ENCODE measurements around the gene PRDM16. TPM values are rescaled to one million over a fixed set of nuclear protein-coding genes. Genes with fewer than 3 reads are reported as not detected.

PRDM16 gene
- total RNA-seq, 1 experiment from 2014 or later, result 6.1 TPM

GRCh38 chr1:3066826-3067225 is 2.2 kb upstream of the PRDM16 start:
- Histone ChIP-seq H2AFZ (ENCODE audit: low read depth, low read length, poor library complexity, severe bottlenecking) (no peak overlapping the region), H3K27me3 (ENCODE audit: insufficient read depth, low read length) (no peaks in the 10 kb centered on the region), H3K4me2 (ENCODE audit: low read length) (no peak overlapping the region), H3K79me2 (ENCODE audit: insufficient read depth, low read length) (no peaks in the 10 kb centered on the region), H3K9me3 (ENCODE audit: control insufficient read depth in 1 of 2, insufficient read depth in 1 of 2, low read depth in 1 of 2, low read length in 2 of 2) (no peaks in the 10 kb centered on the region), H4K20me1 (ENCODE audit: insufficient read depth) (no peaks in the 10 kb centered on the region), H3K4me1 (ENCODE audit: control insufficient read depth in 1 of 2, insufficient read depth in 2 of 2, low read length in 2 of 2) (no peaks in the 10 kb centered on the region; a peak in 1 of 4 replicates), H3K27ac (ENCODE audit: low read depth, low read length) (no peak overlapping the region), H3K4me3 (replicated peaks in 1 of 2; ENCODE audit: low read depth in 1 of 2, low read length in 2 of 2) (no peak overlapping the region), H3K36me3 (ENCODE audit: control insufficient read depth in 1 of 2, insufficient read depth in 2 of 2, low read length in 2 of 2) (no peaks in the 10 kb centered on the region), H3K9ac (ENCODE audit: low read length) (no peak overlapping the region), H3K9me2 (ENCODE audit: insufficient read depth) (no peaks in the 10 kb centered on the region)
- BruUV-seq (replicated peaks), result no TSS peak
- TF ChIP-seq POLR2AphosphoS5 (IDR thresholded peaks at IDR 0.05; ENCODE audit: low read depth, low read length) (no peak), ELF1 (IDR thresholded peaks at IDR 0.05; ENCODE audit: borderline replicate concordance, low read depth) (no peak), ZNF274 (IDR thresholded peaks at IDR 0.05; ENCODE audit: low read depth, low read length) (no peak), FOSL1 (IDR thresholded peaks at IDR 0.05; ENCODE audit: low read depth) (no peak), EZH2 (IDR thresholded peaks at IDR 0.05) (no peak), CEBPB (IDR thresholded peaks at IDR 0.05; ENCODE audit: low read depth) (no peak), CBX3 (IDR thresholded peaks at IDR 0.05; ENCODE audit: low read depth) (no peak), EGR1 (IDR thresholded peaks at IDR 0.05; ENCODE audit: low read depth) (no peak), TCF7L2 (IDR thresholded peaks at IDR 0.05; ENCODE audit: borderline replicate concordance, extremely low read depth, insufficient read depth, insufficient read length) (no peak), YY1 (IDR thresholded peaks at IDR 0.05; ENCODE audit: extremely low read depth, insufficient replicate concordance, low read depth, low read length) (no peak), SP1 (IDR thresholded peaks at IDR 0.05; ENCODE audit: low read depth) (no peak), JUND (IDR thresholded peaks at IDR 0.05) (no peak)
- TF ChIP-seq, protein P1, sequence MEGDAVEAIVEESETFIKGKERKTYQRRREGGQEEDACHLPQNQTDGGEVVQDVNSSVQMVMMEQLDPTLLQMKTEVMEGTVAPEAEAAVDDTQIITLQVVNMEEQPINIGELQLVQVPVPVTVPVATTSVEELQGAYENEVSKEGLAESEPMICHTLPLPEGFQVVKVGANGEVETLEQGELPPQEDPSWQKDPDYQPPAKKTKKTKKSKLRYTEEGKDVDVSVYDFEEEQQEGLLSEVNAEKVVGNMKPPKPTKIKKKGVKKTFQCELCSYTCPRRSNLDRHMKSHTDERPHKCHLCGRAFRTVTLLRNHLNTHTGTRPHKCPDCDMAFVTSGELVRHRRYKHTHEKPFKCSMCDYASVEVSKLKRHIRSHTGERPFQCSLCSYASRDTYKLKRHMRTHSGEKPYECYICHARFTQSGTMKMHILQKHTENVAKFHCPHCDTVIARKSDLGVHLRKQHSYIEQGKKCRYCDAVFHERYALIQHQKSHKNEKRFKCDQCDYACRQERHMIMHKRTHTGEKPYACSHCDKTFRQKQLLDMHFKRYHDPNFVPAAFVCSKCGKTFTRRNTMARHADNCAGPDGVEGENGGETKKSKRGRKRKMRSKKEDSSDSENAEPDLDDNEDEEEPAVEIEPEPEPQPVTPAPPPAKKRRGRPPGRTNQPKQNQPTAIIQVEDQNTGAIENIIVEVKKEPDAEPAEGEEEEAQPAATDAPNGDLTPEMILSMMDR (IDR thresholded peaks at IDR 0.05 in 2 of 3, conservative IDR thresholded peaks at IDR 0.05 in 1 of 3; ENCODE audit: borderline replicate concordance in 1 of 3, insufficient read depth in 1 of 3, low read depth in 2 of 3, low read length in 2 of 3), result no peak
- TF ChIP-seq, protein P2, sequence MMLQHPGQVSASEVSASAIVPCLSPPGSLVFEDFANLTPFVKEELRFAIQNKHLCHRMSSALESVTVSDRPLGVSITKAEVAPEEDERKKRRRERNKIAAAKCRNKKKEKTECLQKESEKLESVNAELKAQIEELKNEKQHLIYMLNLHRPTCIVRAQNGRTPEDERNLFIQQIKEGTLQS (IDR thresholded peaks at IDR 0.05), result no peak
- POLR2A ChIA-PET, result no interaction called here
- DNase-seq (ENCODE audit: low read depth, low spot score) (no peak), ATAC-seq (no peak)
- CTCF ChIA-PET, result no interaction called here
- intact Hi-C loops (cut with micrococcal nuclease), result no loop called here
- RAD21 ChIA-PET (ENCODE audit: low non-redundant PET in 1 of 2, low total read pairs in 2 of 2, uncharacterized antibody in 2 of 2, unreplicated experiment in 2 of 2), result no interaction called here
